ENCODE results near the gene CHMP2A. TPM values are rescaled to one million over a fixed set of nuclear protein-coding genes. Genes with fewer than 3 reads are reported as not detected.

CHMP2A gene
- total and polyA plus RNA-seq, 2 of the 8 experiments (the other 6 are each of a cell fraction or from before 2014, with no cell fraction given) = 70.0 to 132 TPM

DNA sequence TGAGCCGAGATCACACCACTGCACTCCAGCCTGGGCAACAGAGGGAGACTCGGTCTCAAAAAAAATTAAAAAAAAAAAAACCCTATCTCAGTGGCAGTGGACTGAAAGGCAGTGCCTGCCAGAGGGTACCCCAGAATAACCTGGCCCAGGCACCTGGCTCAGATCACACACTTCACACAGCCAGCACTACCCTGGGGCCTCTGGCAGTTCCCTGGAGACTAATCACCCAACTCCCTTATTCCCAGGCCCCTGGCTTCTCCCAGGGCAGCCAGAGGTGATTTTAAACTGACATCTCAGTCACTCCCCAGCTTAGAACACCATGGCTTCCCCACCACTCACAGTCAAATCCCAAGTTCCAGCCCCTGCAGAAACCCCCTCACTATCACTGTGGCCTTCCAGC, 39.6 kb downstream of the CHMP2A start:
- no peak for TF ChIP-seq GTF2F1 (IDR thresholded peaks at IDR 0.05; ENCODE audit: borderline replicate concordance, low read depth, low read length)
- peak in 1 of 2 experiments; percentile 42; a peak in 1 of 3 replicates for TF ChIP-seq POLR2A (IDR thresholded peaks at IDR 0.05; ENCODE audit: control extremely low read depth in 1 of 2, low read depth in 2 of 2, low read length in 2 of 2)
- Histone ChIP-seq H3K79me2 (ENCODE audit: control insufficient read depth in 1 of 2, insufficient read depth in 2 of 2, low read length in 2 of 2) (peaks cover 0 to 17% of the 10 kb centered on the region in 2 experiments; a peak in 1 of 4 replicates), H2AFZ (ENCODE audit: low read length) (no peak overlapping the region), H3K4me3 (ENCODE audit: extremely low read depth in 1 of 4, insufficient read depth in 2 of 4, low read depth in 3 of 4, low read length in 4 of 4) (peak overlapping the region in 1 of 4 experiments; percentile 16; a peak in 1 of 8 replicates), H2BK15ac (ENCODE audit: low read length) (no peak overlapping the region), H2BK20ac (ENCODE audit: low read length) (no peak overlapping the region), H3K14ac (ENCODE audit: insufficient read length) (no peak overlapping the region), H2AK5ac (ENCODE audit: low read depth, low read length) (no peak overlapping the region), H2BK5ac (ENCODE audit: low read depth, low read length) (no peak overlapping the region), H3K9ac (replicated peaks in 1 of 4; ENCODE audit: extremely low read depth in 1 of 4, low read depth in 3 of 4, low read length in 3 of 4) (peak overlapping the region in 1 of 4 experiments; percentile 37; a peak in 1 of 7 replicates), H3K36me3 (ENCODE audit: control insufficient read depth in 2 of 4, insufficient read depth in 4 of 4, low read length in 3 of 4) (peaks cover 0 to 9% (median 2%) of the 10 kb centered on the region in 4 experiments; a peak in 2 of 8 replicates), H3K23me2 (ENCODE audit: low read depth, low read length) (peaks cover 11% of the 10 kb centered on the region), H3K4me2 (ENCODE audit: insufficient read depth in 1 of 2, low read depth in 2 of 2, low read length in 2 of 2) (peak overlapping the region; percentile 36 to 58), H3K27ac (ENCODE audit: low read depth, low read length) (no peak overlapping the region), H3K9me3 (ENCODE audit: insufficient read depth in 2 of 2, low read depth in 1 of 2, low read length in 1 of 2) (no peaks in the 10 kb centered on the region), H3K4ac (replicated peaks; ENCODE audit: insufficient read length, low read depth, low read length) (no peak overlapping the region), H3K4me1 (replicated peaks in 1 of 4; ENCODE audit: control insufficient read depth in 3 of 4, insufficient read depth in 4 of 4, low read length in 3 of 4) (peaks cover 0 to 28% (median 16%) of the 10 kb centered on the region in 4 experiments; a peak in 6 of 7 replicates), H4K91ac (replicated peaks; ENCODE audit: insufficient read length, low read length) (peak overlapping the region; percentile 42), H2BK120ac (replicated peaks; ENCODE audit: low read depth, low read length) (no peak overlapping the region), H3K79me1 (ENCODE audit: low read depth, low read length) (peaks cover 5% of the 10 kb centered on the region), H4K8ac (ENCODE audit: extremely low read depth, insufficient read depth, low read length) (no peak overlapping the region), H3K23ac (ENCODE audit: insufficient read length) (no peak overlapping the region), H3K56ac (replicated peaks; ENCODE audit: insufficient read length, low read depth, low read length) (no peak overlapping the region), H4K5ac (ENCODE audit: insufficient read length, low read depth, low read length) (no peak overlapping the region), H3K18ac (ENCODE audit: extremely low read depth, low read length) (no peak overlapping the region), H4K20me1 (replicated peaks in 1 of 2; ENCODE audit: control insufficient read depth in 1 of 2, insufficient read depth in 2 of 2, low read length in 2 of 2) (peaks cover 2 to 9% of the 10 kb centered on the region in 2 experiments), H3K27me3 (replicated peaks in 1 of 4; ENCODE audit: control insufficient read depth in 3 of 4, extremely low read depth in 1 of 4, insufficient read depth in 3 of 4, low read length in 3 of 4) (no peaks in the 10 kb centered on the region), H2BK12ac (ENCODE audit: low read depth, low read length) (no peak overlapping the region)
- DNase-seq (ENCODE audit: low read depth in 1 of 2, low spot score in 2 of 2) = no peak
- ChIA-PET POLR2A (ENCODE audit: partially characterized antibody) (interaction anchor here (0.8 to 21.3 kb wide), 5 partner anchors 16 to 152 kb away, joined by 3 to 650 read pairs (median 9); partner anchors contain the start of genes CHMP2A, TRIM28, UBE2M and ZNF497), CTCF (ENCODE audit: partially characterized antibody) (interaction anchor here (1.4 to 1.8 kb wide), 2 partner anchors 32 to 46 kb away, joined by 4 to 5 read pairs; no protein-coding TSS in a partner anchor)
- WGBS, 2 experiments (ENCODE audit: extremely low coverage in 1 of 2, insufficient coverage in 1 of 2, insufficient read length in 1 of 2, insufficient replicate concordance in 2 of 2, low coverage in 1 of 2, low lambda C conversion rate in 2 of 2, missing lambda C conversion rate in 1 of 2) = 94% methylated on average over 2 of the region's 2 CpGs; no CpG with 5 or more reads in 1 of the 2 experiments
- FAIRE-seq = no peak

Measured in H1 (cell line).